ENCODE results near the gene ANKS6. TPM values are rescaled to one million over a fixed set of nuclear protein-coding genes. Genes with fewer than 3 reads are reported as not detected.

The ANKS6 gene
- total and polyA plus RNA-seq, 2 experiments from 2014 or later, result 36.9 to 59.0 TPM

- Mint-ChIP-seq H3K9me3 (peaks cover 10% of the 10 kb centered on the region), H3K27ac (no peak overlapping the region), H3K36me3 (ENCODE audit: low read depth) (peaks cover 31% of the 10 kb centered on the region), H3K4me3 (no peak overlapping the region), H3K27me3 (ENCODE audit: insufficient read depth, low read depth, poor library complexity) (no peaks in the 10 kb centered on the region), H3K4me1 (no peaks in the 10 kb centered on the region)
- H3F3A ChIP-seq (replicated peaks; ENCODE audit: low read depth), result no peaks in the 10 kb centered on the region
- no peaks in the 10 kb centered on the region for H3K79me2 ChIP-seq (replicated peaks; ENCODE audit: insufficient read depth)
- DNase-seq (ENCODE audit: low spot score), result no peak
- H3K27me3 ChIP-seq (ENCODE audit: insufficient read depth), result no peaks in the 10 kb centered on the region
- H3K4me3 ChIP-seq, result no peak overlapping the region
- no peak overlapping the region for H2AFZ ChIP-seq
- TF ChIP-seq POLR2AphosphoS5 (IDR thresholded peaks at IDR 0.05; ENCODE audit: low read depth) (no peak), ZNF331 (CRISPR knock-in tag; IDR thresholded peaks at IDR 0.05; ENCODE audit: low read depth) (no peak), ETS1 (IDR thresholded peaks at IDR 0.05) (no peak), CREB1 (CRISPR knock-in tag; IDR thresholded peaks at IDR 0.05; ENCODE audit: low read depth) (no peak), CTCF (conservative IDR thresholded peaks at IDR 0.05; ENCODE audit: low read depth in 2 of 2) (no peak), STAT1 (IDR thresholded peaks at IDR 0.05; ENCODE audit: unreplicated experiment) (no peak), REST (IDR thresholded peaks at IDR 0.05; ENCODE audit: unreplicated experiment) (no peak), EZH2 (IDR thresholded peaks at IDR 0.05; ENCODE audit: low read depth, unreplicated experiment) (no peak), NANOG (IDR thresholded peaks at IDR 0.05; ENCODE audit: borderline replicate concordance) (no peak), ZNF462 (CRISPR knock-in tag; IDR thresholded peaks at IDR 0.05) (no peak)
- no peaks in the 10 kb centered on the region for H4K20me1 ChIP-seq (replicated peaks; ENCODE audit: insufficient read depth)
- no peak for ATAC-seq
- H3K27ac ChIP-seq (ENCODE audit: low read depth), result no peak overlapping the region
- no peaks in the 10 kb centered on the region for H3K4me1 ChIP-seq (ENCODE audit: insufficient read depth)
- no peak overlapping the region for H3K4me2 ChIP-seq
- H3K9me2 ChIP-seq (ENCODE audit: insufficient read depth), result 0 out of 2 replicates have a peak, but pooled peaks cover 3% of the 10 kb centered on the region
- H3K36me3 ChIP-seq (ENCODE audit: insufficient read depth), result peaks cover 14% of the 10 kb centered on the region
Observed at GRCh38 chr9:98743329-98743728, 53.0 kb downstream of the ANKS6 start.
